ENCODE results near the gene SLC13A1. TPM values are rescaled to one million over a fixed set of nuclear protein-coding genes. Genes with fewer than 3 reads are reported as not detected.

The SLC13A1 gene
- total RNA-seq, 1 donor from 2014 or later: not detected

DNA sequence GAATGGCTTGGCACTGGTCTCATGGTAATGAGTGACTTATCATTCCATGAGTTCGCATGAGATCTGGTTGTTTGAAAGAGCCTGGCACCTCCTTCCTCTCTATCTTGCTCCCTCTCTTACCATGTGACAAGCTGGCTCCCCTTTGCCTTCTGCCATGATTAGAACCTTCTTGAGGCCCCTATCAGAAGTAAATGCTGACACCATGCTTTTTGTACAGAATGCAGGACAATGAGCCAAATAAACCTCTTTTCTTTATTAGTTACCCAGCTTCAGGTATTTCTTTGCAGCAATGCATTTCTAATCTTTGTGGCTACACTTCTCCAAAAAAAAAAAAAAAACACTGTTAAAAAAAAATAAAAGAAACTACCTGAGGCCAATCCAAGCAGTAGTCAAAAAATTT is 17.1 kb upstream of the SLC13A1 start:
- Mint-ChIP-seq H3K4me3 (no peak overlapping the region), H3K36me3 (peaks cover 3% of the 10 kb centered on the region), H3K27ac (no peak overlapping the region), H3K27me3 (ENCODE audit: low read depth) (no peaks in the 10 kb centered on the region), H3K4me1 (no peaks in the 10 kb centered on the region), H3K9me3 (peaks cover 44% of the 10 kb centered on the region)
- no peak for DNase-seq (ENCODE audit: low spot score in 2 of 2, unreplicated experiment in 2 of 2)
- TF ChIP-seq, protein P1, sequence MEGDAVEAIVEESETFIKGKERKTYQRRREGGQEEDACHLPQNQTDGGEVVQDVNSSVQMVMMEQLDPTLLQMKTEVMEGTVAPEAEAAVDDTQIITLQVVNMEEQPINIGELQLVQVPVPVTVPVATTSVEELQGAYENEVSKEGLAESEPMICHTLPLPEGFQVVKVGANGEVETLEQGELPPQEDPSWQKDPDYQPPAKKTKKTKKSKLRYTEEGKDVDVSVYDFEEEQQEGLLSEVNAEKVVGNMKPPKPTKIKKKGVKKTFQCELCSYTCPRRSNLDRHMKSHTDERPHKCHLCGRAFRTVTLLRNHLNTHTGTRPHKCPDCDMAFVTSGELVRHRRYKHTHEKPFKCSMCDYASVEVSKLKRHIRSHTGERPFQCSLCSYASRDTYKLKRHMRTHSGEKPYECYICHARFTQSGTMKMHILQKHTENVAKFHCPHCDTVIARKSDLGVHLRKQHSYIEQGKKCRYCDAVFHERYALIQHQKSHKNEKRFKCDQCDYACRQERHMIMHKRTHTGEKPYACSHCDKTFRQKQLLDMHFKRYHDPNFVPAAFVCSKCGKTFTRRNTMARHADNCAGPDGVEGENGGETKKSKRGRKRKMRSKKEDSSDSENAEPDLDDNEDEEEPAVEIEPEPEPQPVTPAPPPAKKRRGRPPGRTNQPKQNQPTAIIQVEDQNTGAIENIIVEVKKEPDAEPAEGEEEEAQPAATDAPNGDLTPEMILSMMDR (IDR thresholded peaks at IDR 0.05; ENCODE audit: unreplicated experiment): no peak

DNA sequence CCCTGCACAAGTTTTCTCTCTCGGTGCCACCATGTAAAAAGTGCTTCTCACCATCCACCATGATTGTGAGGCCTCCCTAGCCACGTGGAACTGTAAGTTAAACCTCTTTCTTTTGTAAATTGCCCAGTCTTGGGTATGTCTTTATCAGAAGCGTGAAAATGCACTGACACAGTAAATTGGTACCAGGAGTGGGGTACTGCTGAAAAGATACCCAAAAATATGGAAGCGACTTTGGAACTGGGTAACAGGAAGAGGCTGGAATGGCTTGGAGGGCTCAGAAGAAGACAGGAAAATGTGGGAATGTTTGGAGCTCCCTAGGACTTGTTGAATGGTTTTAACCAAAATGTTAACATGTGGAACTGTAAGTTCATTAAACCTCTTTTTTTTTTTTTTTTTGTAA is 15.6 kb upstream of the SLC13A1 start:
- peaks cover 3% of the 10 kb centered on the region for H3K36me3 Mint-ChIP-seq

DNA sequence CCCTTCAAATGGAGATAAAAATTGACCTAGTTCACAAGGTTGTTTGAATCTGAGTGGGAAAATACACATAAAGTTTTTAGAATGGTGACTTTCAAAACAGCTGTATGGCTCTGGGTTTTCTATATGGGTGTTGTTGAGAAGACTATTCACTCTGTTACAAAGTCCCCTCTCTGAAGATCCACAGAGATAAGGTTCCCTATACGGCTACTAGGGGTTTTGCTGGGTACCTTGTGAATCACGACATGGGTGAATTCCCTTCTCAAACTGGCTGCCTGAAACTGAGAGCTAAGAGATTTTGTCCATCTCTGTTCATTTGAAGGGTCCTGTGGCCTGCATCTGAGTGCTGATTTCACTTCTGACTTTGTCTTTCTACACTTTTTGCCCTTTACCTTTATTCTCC is 11.8 kb upstream of the SLC13A1 start:
- Mint-ChIP-seq H3K27me3 (ENCODE audit: low read depth) (no peaks in the 10 kb centered on the region), H3K4me1 (peaks cover 5% of the 10 kb centered on the region), H3K27ac (no peak overlapping the region), H3K9me3 (peaks cover 23% of the 10 kb centered on the region), H3K4me3 (no peak overlapping the region), H3K36me3 (peaks cover 3% of the 10 kb centered on the region)
- DNase-seq (ENCODE audit: low spot score in 2 of 2, unreplicated experiment in 2 of 2): no peak
- TF ChIP-seq, protein P1 (IDR thresholded peaks at IDR 0.05; ENCODE audit: unreplicated experiment): no peak

More for the DNA sequence above, 15.6 kb upstream of the SLC13A1 start:
- no peak for DNase-seq (ENCODE audit: low spot score in 2 of 2, unreplicated experiment in 2 of 2)
- Mint-ChIP-seq H3K27ac (no peak overlapping the region), H3K27me3 (ENCODE audit: low read depth) (no peaks in the 10 kb centered on the region), H3K4me3 (no peak overlapping the region), H3K9me3 (peaks cover 43% of the 10 kb centered on the region), H3K4me1 (no peaks in the 10 kb centered on the region)
- TF ChIP-seq, protein P1 (IDR thresholded peaks at IDR 0.05; ENCODE audit: unreplicated experiment): no peak

DNA sequence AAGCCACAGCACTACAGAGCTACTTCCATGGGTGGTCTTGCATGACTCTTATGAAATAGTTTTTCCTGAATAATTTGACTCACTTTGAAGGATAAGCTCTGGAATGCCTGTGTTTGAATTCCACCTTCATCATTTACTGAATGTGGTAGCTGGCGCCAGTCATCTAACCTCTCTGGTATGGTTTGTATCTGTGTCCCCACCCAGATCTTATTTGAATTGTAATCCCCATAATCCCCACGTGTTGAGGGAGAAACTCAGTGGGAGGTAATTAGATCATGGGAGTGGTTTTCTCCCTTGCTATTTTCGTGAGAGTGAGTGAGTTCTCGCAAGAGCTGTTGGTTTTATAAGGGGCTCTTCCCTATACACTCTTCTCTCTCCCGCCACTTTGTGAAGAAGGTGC is 11.2 kb upstream of the SLC13A1 start:
- peaks cover 21% of the 10 kb centered on the region for H3K9me3 Mint-ChIP-seq
- no peak for DNase-seq (ENCODE audit: low spot score in 2 of 2, unreplicated experiment in 2 of 2)
- H3K4me1 Mint-ChIP-seq: peaks cover 5% of the 10 kb centered on the region
- no peaks in the 10 kb centered on the region for H3K27me3 Mint-ChIP-seq (ENCODE audit: low read depth)
- no peak overlapping the region for H3K27ac Mint-ChIP-seq
- H3K36me3 Mint-ChIP-seq: peaks cover 3% of the 10 kb centered on the region
- no peak overlapping the region for H3K4me3 Mint-ChIP-seq
- TF ChIP-seq, protein P1 (IDR thresholded peaks at IDR 0.05; ENCODE audit: unreplicated experiment): no peak

DNA sequence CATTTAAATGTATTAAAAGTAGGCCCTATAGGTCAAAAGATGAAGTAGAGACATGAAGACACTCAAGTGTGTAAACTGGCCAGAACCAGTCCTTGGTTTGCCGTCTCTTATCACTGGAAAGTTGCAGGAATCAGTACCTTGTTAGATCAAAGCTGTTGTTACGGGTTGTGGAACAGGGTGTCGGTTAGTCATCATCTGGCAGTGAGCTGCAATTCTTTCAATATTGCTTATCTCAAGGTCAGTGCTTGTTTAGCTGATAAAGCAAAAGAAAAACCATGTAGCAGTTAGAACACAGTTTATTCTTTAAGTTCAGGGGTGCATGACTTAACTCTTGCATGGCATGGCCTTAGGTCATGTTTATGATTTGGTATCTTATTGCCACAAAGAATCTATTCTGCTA is 10.0 kb upstream of the SLC13A1 start:
- Mint-ChIP-seq H3K9me3 (peaks cover 12% of the 10 kb centered on the region), H3K4me1 (peaks cover 5% of the 10 kb centered on the region), H3K27ac (no peak overlapping the region), H3K36me3 (peaks cover 1% of the 10 kb centered on the region), H3K4me3 (no peak overlapping the region), H3K27me3 (ENCODE audit: low read depth) (no peaks in the 10 kb centered on the region)
- TF ChIP-seq, protein P1 (IDR thresholded peaks at IDR 0.05; ENCODE audit: unreplicated experiment): no peak
- DNase-seq (ENCODE audit: low spot score in 2 of 2, unreplicated experiment in 2 of 2): no peak

DNA sequence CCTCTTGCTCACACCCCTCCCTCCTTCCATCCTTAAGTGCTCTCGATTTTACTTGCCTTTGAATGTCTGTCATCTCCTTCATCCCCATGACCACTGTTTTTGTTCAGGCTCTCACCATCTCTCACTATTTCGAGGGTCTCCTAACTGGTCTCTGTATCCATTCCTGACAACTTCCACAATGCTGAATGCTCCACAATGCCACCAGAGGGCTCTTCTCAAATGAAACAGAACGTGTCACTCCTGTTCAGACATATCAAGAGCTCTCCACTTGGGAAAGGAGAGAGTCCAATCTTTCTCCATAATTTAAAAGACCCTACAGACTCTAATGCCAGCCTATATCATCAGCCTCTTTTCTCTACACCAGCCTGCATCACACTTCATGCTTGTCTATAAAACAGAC is 9.0 kb upstream of the SLC13A1 start:
- no peaks in the 10 kb centered on the region for H3K27me3 Mint-ChIP-seq (ENCODE audit: low read depth)
- no peak for DNase-seq (ENCODE audit: low spot score in 2 of 2, unreplicated experiment in 2 of 2)
- TF ChIP-seq, protein P1 (IDR thresholded peaks at IDR 0.05; ENCODE audit: unreplicated experiment): no peak
- H3K4me1 Mint-ChIP-seq: peaks cover 7% of the 10 kb centered on the region
- no peak overlapping the region for H3K4me3 Mint-ChIP-seq
- H3K9me3 Mint-ChIP-seq: peaks cover 6% of the 10 kb centered on the region
- no peak overlapping the region for H3K27ac Mint-ChIP-seq
- no peaks in the 10 kb centered on the region for H3K36me3 Mint-ChIP-seq

All from mesothelial cell of epicardium (in vitro differentiated cells).